H1 (cell line): Measurements from ENCODE around the gene TFAP2C.

Source experiments
- CTCF ChIP-seq, 3 experiments: IDR thresholded peaks; 1 replicate in 2 of 3; 2 replicates in 1 of 3; pipeline versions ENCODE4 v1.5.1 to v1.6.1; 2011; ENCODE audit warnings: low read length in 3 of 3, mild to moderate bottlenecking in 3 of 3, inconsistent platforms in 2 of 3, low read depth in 1 of 3, moderate library complexity in 1 of 3; ENCODE audit not compliant: insufficient read depth in 1 of 3; ENCODE audit errors: control extremely low read depth in 1 of 3
- JUND ChIP-seq: IDR thresholded peaks from 2 replicates; pipeline ENCODE4 v1.6.1; 2011; ENCODE audit warnings: mild to moderate bottlenecking, improper control_type of control experiment, low read length
- POLR2A ChIP-seq, 2 experiments: IDR thresholded peaks; 1 replicate in 1 of 2; 2 replicates in 1 of 2; pipeline ENCODE4 v1.6.1; 2011; ENCODE audit warnings: low read depth in 2 of 2, low read length in 2 of 2, mild to moderate bottlenecking in 2 of 2; ENCODE audit errors: control extremely low read depth in 1 of 2
- POLR2AphosphoS5 ChIP-seq: IDR thresholded peaks from 2 replicates; pipeline ENCODE4 v1.6.1; 2011; ENCODE audit warnings: low read depth, low read length
- SP1 ChIP-seq: IDR thresholded peaks from 2 replicates; pipeline ENCODE4 v1.6.1; 2011; ENCODE audit warnings: low read depth, low read length
- SP2 ChIP-seq: IDR thresholded peaks from 2 replicates; pipeline ENCODE4 v1.6.1; 2012; ENCODE audit warnings: mild to moderate bottlenecking, low read length, inconsistent platforms
- TEAD4 ChIP-seq: IDR thresholded peaks from 2 replicates; pipeline ENCODE4 v1.6.1; 2012; ENCODE audit warnings: low read depth, low read length, inconsistent platforms, mixed read lengths

GRCh38 chr20:56625837-56626236 is 3.3 kb upstream of the TFAP2C start:
- TF ChIP-seq TEAD4 (no peak), SP1 (no peak), POLR2A (IDR thresholded peaks at IDR 0.05; ENCODE audit: control extremely low read depth in 1 of 2, low read depth in 2 of 2, low read length in 2 of 2) (no peak), JUND (no peak), CTCF (IDR thresholded peaks at IDR 0.05; ENCODE audit: control extremely low read depth in 1 of 3, insufficient read depth in 1 of 3, low read depth in 1 of 3, low read length in 3 of 3) (no peak), SP2 (no peak), POLR2AphosphoS5 (no peak)
